OCI-M2 (cell line): Measurements from ENCODE around the gene ANKRD33B.
"Not testable (repeated sequence)": the region's sequence is repeated elsewhere in the genome, so short reads cannot be mapped to it uniquely, and the experiment has no call there.

Experiments
- DNase-seq: peaks from one replicate; lab custom pipeline; 2025; ENCODE audit not compliant: unreplicated experiment; lab: John Stamatoyannopoulos, UW

The ANKRD33B gene

GRCh38 chr5:10536931-10537579, 26.8 kb upstream of the ANKRD33B start:
- no peak for DNase-seq

- DNase-seq, result no peak
Observed at GRCh38 chr5:10537624-10538023, 26.2 kb upstream of the ANKRD33B start.

GRCh38 chr5:10538103-10538788, 25.6 kb upstream of the ANKRD33B start:
- no peak for DNase-seq

- no peak for DNase-seq
Observed at GRCh38 chr5:10538789-10539686, 24.8 kb upstream of the ANKRD33B start.

- DNase-seq, result no peak
Observed at GRCh38 chr5:10539687-10539998, 24.2 kb upstream of the ANKRD33B start.

- no peak for DNase-seq
Observed at GRCh38 chr5:10540036-10540544, 23.8 kb upstream of the ANKRD33B start.

- DNase-seq, result no peak
Observed at GRCh38 chr5:10540951-10541646, 22.8 kb upstream of the ANKRD33B start.

GRCh38 chr5:10542055-10542550, 21.8 kb upstream of the ANKRD33B start:
- no peak for DNase-seq

- DNase-seq, result no peak
Observed at GRCh38 chr5:10543585-10544040, 20.3 kb upstream of the ANKRD33B start.

- DNase-seq, result no peak
Observed at GRCh38 chr5:10545084-10545483, 18.8 kb upstream of the ANKRD33B start.

GRCh38 chr5:10546186-10546585, 17.7 kb upstream of the ANKRD33B start:
- DNase-seq, result no peak

- no peak for DNase-seq
Observed at GRCh38 chr5:10548418-10549122, 15.3 kb upstream of the ANKRD33B start.

GRCh38 chr5:10549123-10549514, 14.8 kb upstream of the ANKRD33B start:
- not testable (repeated sequence) for DNase-seq

GRCh38 chr5:10550222-10550995, 13.5 kb upstream of the ANKRD33B start:
- DNase-seq, result no peak

- DNase-seq, result no peak
Observed at GRCh38 chr5:10551782-10552138, 12.1 kb upstream of the ANKRD33B start.

- no peak for DNase-seq
Observed at GRCh38 chr5:10552183-10553143, 11.4 kb upstream of the ANKRD33B start.

GRCh38 chr5:10553476-10553875, 10.4 kb upstream of the ANKRD33B start:
- no peak for DNase-seq

GRCh38 chr5:10555277-10555684, 8.6 kb upstream of the ANKRD33B start:
- DNase-seq, result no peak
